Head of caudate nucleus (tissue), 42 donors: ENCODE data around the gene ZFYVE27.

ENCODE experiments used
- DNase-seq, 42 donors: peaks; one replicate each; pipeline versions ENCODE4 v3.0.0 to v3.0.0-alpha.2; 2020 to 2021; ENCODE audit warnings: mixed read lengths in 7 of 42
- intact Hi-C: fragments of 100-400 bp; cut with DNase I; formaldehyde crosslinking; loops from one replicate; pipeline ENCODE4 v1.15.0; 2022

ZFYVE27 gene

DNA sequence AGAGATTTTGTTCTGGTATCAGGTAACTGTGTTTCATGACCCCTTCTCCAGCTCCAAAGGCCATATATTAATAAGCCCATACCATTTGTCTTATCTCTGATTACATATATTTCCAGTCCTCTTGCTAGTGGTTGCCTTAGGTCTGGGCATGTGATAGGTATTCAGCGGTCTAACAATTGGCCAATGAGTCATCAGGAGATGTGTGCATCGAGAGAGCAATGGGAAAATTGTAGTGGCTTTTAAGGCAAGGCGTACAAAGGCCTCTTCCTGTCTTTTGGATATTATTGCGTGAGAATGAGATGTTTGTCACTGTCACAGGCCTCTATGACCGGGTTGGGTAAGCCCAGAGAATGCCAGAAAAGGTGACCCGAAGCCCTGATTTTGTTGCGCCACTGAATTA is 73.5 kb downstream of the ZFYVE27 start:
- no peak for DNase-seq
- intact Hi-C loops = no loop called here
